SK-N-SH treated with all-trans-retinoic acid at 6 μM for 48 hours (cell line): ENCODE results near the gene ODC1.

ENCODE experiments used
- ATAC-seq: fragments of 200-7000 bp; cut with Tn5 transposase; 3 replicates; pipeline ENCODE4 v1.9.1; 2020; ENCODE audit warnings: mild to moderate bottlenecking, moderate library complexity
- ARNTL ChIP-seq: fragments of 450-650 bp; formaldehyde crosslinking; IDR thresholded peaks from 2 replicates; pipeline ENCODE4 v1.5.0; 2020; ENCODE audit warnings: low read depth, mild to moderate bottlenecking, moderate library complexity, borderline replicate concordance
- BACH2 ChIP-seq: fragments of 250-450 bp; sonication (Bioruptor Pico); IDR thresholded peaks from 2 replicates; pipeline ENCODE4 v1.9.0; 2021; ENCODE audit warnings: mild to moderate bottlenecking, borderline replicate concordance
- CREB5 ChIP-seq: fragments of 250-450 bp; sonication (Bioruptor Pico); IDR thresholded peaks from 2 replicates; pipeline ENCODE4 v1.5.1; 2020; ENCODE audit warnings: low read depth, mild to moderate bottlenecking, moderate library complexity
- CSDC2 ChIP-seq: fragments of 250-450 bp; sonication (Bioruptor Pico); IDR thresholded peaks from 2 replicates; pipeline ENCODE4 v1.5.0; 2020; ENCODE audit warnings: mild to moderate bottlenecking, moderate library complexity
- ESRRG ChIP-seq: fragments of 250-450 bp; sonication (Bioruptor Pico); IDR thresholded peaks from 2 replicates; pipeline ENCODE4 v1.6.1; 2021; ENCODE audit warnings: mild to moderate bottlenecking
- GLIS3 ChIP-seq: fragments of 250-450 bp; sonication (Bioruptor Pico); IDR thresholded peaks from 2 replicates; pipeline ENCODE4 v1.5.0; 2020; ENCODE audit warnings: mild to moderate bottlenecking, moderate library complexity
- OSR1 ChIP-seq: fragments of 250-450 bp; sonication (Bioruptor Pico); IDR thresholded peaks from 2 replicates; pipeline ENCODE4 v1.8.0; 2022; ENCODE audit warnings: moderate library complexity, mild to moderate bottlenecking, inconsistent platforms
- PPARA ChIP-seq: fragments of 250-450 bp; sonication (Bioruptor Pico); IDR thresholded peaks from 2 replicates; pipeline ENCODE4 v1.5.0; 2020; ENCODE audit warnings: mild to moderate bottlenecking, borderline replicate concordance
- RARB ChIP-seq: fragments of 250-450 bp; sonication (Bioruptor Pico); IDR thresholded peaks from 2 replicates; pipeline ENCODE4 v1.8.0; 2021; ENCODE audit warnings: mild to moderate bottlenecking, moderate library complexity
- TCF4 ChIP-seq: fragments of 250-450 bp; sonication (Bioruptor Pico); IDR thresholded peaks from 2 replicates; pipeline ENCODE4 v1.8.0; 2021; ENCODE audit warnings: mild to moderate bottlenecking, moderate library complexity, borderline replicate concordance
- ZC3H10 ChIP-seq: fragments of 250-450 bp; sonication (Bioruptor Pico); IDR thresholded peaks from 2 replicates; pipeline ENCODE4 v1.5.1; 2021; ENCODE audit warnings: mild to moderate bottlenecking, moderate library complexity
- ZFP3 ChIP-seq: fragments of 250-450 bp; sonication (Bioruptor Pico); IDR thresholded peaks from 2 replicates; pipeline ENCODE4 v1.5.0; 2020; ENCODE audit warnings: mild to moderate bottlenecking, moderate library complexity
- ZFP30 ChIP-seq: fragments of 450-650 bp; formaldehyde crosslinking; IDR thresholded peaks from 2 replicates; pipeline ENCODE4 v1.5.0; 2022; ENCODE audit warnings: mild to moderate bottlenecking, moderate library complexity
- ZNF565 ChIP-seq: fragments of 450-650 bp; formaldehyde crosslinking; conservative IDR thresholded peaks from 2 replicates; pipeline ENCODE4 v1.5.0; 2020; ENCODE audit warnings: low read depth, mild to moderate bottlenecking, moderate library complexity
- ZNF70 ChIP-seq: fragments of 450-650 bp; formaldehyde crosslinking; IDR thresholded peaks from 2 replicates; pipeline ENCODE4 v1.5.0; 2020; ENCODE audit warnings: mild to moderate bottlenecking, moderate library complexity
- TF ChIP-seq, protein P1 (sequence below): fragments of 250-450 bp; sonication (Bioruptor Pico); IDR thresholded peaks from 2 replicates; pipeline ENCODE4 v1.5.1; 2021; ENCODE audit warnings: mild to moderate bottlenecking, moderate library complexity
- TF ChIP-seq, protein P2 (sequence below): fragments of 250-450 bp; sonication (Bioruptor Pico); IDR thresholded peaks from 2 replicates; pipeline ENCODE4 v1.5.0; 2020; ENCODE audit warnings: mild to moderate bottlenecking, moderate library complexity
- TF ChIP-seq, protein P3 (sequence below): fragments of 250-450 bp; sonication (Bioruptor Pico); IDR thresholded peaks from 2 replicates; pipeline ENCODE4 v1.8.0; 2020; ENCODE audit warnings: mild to moderate bottlenecking, moderate library complexity, borderline replicate concordance
- TF ChIP-seq, protein P4 (sequence below): fragments of 250-450 bp; sonication (Bioruptor Pico); IDR thresholded peaks from 2 replicates; pipeline ENCODE4 v1.8.0; 2021; ENCODE audit warnings: low read depth, mild to moderate bottlenecking, moderate library complexity, borderline replicate concordance

Gene ODC1

DNA sequence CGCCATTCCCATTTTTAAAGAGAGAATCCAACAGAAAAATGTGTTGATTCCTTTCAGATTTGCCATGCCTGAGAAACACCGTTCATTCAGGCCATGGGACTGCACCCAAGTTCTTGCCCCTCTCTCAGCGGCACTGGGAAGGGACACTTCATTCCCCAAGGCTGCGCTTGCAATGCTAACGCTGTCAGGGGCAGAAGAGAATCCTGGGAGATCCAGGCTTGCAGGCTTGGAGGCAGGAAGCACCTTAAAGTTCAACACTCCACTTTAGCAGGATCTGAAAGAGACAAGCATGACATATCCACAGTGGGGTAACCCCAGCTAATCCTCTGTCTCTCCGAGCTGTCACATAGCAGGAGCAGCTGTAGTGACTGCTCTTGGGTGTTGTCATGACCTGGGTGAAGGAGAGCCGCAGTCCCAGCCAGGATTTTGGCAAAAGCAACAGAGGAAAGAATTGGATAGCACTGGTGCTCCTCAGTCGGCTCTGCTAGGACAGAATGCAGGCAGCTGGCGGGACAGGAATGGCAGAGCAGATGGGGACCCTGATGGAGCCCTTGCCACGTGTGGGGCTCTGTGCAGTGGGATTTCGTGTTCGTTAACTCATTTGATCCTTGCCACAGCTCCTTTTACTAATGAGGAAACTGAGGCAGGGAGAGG is 22.0 kb upstream of the ODC1 start:
- TF ChIP-seq PPARA (CRISPR knock-in tag) (no peak), TCF4 (CRISPR knock-in tag) (no peak), ZC3H10 (CRISPR knock-in tag) (no peak), ZFP3 (CRISPR knock-in tag) (no peak), ZNF565 (CRISPR knock-in tag) (no peak), ZFP30 (CRISPR knock-in tag) (no peak), ESRRG (CRISPR knock-in tag) (no peak), BACH2 (CRISPR knock-in tag) (no peak), CSDC2 (CRISPR knock-in tag) (no peak)
- TF ChIP-seq, protein P1, sequence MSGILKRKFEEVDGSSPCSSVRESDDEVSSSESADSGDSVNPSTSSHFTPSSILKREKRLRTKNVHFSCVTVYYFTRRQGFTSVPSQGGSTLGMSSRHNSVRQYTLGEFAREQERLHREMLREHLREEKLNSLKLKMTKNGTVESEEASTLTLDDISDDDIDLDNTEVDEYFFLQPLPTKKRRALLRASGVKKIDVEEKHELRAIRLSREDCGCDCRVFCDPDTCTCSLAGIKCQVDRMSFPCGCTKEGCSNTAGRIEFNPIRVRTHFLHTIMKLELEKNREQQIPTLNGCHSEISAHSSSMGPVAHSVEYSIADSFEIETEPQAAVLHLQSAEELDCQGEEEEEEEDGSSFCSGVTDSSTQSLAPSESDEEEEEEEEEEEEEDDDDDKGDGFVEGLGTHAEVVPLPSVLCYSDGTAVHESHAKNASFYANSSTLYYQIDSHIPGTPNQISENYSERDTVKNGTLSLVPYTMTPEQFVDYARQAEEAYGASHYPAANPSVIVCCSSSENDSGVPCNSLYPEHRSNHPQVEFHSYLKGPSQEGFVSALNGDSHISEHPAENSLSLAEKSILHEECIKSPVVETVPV = no peak
- TF ChIP-seq, protein P2, sequence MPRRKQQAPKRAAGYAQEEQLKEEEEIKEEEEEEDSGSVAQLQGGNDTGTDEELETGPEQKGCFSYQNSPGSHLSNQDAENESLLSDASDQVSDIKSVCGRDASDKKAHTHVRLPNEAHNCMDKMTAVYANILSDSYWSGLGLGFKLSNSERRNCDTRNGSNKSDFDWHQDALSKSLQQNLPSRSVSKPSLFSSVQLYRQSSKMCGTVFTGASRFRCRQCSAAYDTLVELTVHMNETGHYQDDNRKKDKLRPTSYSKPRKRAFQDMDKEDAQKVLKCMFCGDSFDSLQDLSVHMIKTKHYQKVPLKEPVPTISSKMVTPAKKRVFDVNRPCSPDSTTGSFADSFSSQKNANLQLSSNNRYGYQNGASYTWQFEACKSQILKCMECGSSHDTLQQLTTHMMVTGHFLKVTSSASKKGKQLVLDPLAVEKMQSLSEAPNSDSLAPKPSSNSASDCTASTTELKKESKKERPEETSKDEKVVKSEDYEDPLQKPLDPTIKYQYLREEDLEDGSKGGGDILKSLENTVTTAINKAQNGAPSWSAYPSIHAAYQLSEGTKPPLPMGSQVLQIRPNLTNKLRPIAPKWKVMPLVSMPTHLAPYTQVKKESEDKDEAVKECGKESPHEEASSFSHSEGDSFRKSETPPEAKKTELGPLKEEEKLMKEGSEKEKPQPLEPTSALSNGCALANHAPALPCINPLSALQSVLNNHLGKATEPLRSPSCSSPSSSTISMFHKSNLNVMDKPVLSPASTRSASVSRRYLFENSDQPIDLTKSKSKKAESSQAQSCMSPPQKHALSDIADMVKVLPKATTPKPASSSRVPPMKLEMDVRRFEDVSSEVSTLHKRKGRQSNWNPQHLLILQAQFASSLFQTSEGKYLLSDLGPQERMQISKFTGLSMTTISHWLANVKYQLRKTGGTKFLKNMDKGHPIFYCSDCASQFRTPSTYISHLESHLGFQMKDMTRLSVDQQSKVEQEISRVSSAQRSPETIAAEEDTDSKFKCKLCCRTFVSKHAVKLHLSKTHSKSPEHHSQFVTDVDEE (CRISPR knock-in tag) = no peak
- TF ChIP-seq, protein P3, sequence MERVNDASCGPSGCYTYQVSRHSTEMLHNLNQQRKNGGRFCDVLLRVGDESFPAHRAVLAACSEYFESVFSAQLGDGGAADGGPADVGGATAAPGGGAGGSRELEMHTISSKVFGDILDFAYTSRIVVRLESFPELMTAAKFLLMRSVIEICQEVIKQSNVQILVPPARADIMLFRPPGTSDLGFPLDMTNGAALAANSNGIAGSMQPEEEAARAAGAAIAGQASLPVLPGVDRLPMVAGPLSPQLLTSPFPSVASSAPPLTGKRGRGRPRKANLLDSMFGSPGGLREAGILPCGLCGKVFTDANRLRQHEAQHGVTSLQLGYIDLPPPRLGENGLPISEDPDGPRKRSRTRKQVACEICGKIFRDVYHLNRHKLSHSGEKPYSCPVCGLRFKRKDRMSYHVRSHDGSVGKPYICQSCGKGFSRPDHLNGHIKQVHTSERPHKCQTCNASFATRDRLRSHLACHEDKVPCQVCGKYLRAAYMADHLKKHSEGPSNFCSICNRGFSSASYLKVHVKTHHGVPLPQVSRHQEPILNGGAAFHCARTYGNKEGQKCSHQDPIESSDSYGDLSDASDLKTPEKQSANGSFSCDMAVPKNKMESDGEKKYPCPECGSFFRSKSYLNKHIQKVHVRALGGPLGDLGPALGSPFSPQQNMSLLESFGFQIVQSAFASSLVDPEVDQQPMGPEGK (CRISPR knock-in tag) = no peak
- ATAC-seq = no peak

DNA sequence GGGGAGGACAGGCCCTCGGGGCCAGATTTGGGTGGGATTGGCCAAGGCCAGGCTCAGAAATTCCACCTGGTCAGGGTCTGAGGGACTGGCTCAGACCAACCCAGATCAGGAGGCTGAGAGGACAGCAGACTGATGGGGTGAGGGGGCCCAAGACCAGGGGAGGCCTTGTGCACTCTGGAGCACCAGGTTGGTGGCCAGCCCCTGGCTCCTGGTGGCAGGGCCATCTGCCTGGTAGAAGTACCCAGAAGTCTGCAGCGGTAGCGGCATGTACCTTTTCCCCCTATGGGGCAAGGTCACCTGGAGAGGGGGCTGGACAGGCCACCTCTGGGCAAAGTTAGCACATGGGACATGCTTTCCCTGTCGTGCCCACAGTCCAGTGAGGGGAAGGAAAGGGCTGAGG is 21.2 kb upstream of the ODC1 start:
- ATAC-seq = no peak
- TF ChIP-seq OSR1 (CRISPR knock-in tag) (no peak), RARB (CRISPR knock-in tag) (no peak), PPARA (CRISPR knock-in tag) (no peak), GLIS3 (CRISPR knock-in tag) (no peak), CSDC2 (CRISPR knock-in tag) (no peak), ZNF70 (CRISPR knock-in tag) (no peak), TCF4 (CRISPR knock-in tag) (no peak), BACH2 (CRISPR knock-in tag) (no peak), CREB5 (CRISPR knock-in tag) (no peak), ARNTL (CRISPR knock-in tag) (no peak), ZFP3 (CRISPR knock-in tag) (no peak), ZFP30 (CRISPR knock-in tag) (no peak)
- TF ChIP-seq, protein P1 = no peak
- TF ChIP-seq, protein P4, sequence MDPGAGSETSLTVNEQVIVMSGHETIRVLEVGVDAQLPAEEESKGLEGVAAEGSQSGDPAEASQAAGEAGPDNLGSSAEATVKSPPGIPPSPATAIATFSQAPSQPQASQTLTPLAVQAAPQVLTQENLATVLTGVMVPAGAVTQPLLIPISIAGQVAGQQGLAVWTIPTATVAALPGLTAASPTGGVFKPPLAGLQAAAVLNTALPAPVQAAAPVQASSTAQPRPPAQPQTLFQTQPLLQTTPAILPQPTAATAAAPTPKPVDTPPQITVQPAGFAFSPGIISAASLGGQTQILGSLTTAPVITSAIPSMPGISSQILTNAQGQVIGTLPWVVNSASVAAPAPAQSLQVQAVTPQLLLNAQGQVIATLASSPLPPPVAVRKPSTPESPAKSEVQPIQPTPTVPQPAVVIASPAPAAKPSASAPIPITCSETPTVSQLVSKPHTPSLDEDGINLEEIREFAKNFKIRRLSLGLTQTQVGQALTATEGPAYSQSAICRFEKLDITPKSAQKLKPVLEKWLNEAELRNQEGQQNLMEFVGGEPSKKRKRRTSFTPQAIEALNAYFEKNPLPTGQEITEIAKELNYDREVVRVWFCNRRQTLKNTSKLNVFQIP = no peak
- TF ChIP-seq, protein P2 (CRISPR knock-in tag) = no peak
- TF ChIP-seq, protein P3 (CRISPR knock-in tag) = no peak
- TF ChIP-seq, all 23 proteins: peak for 0
